SU-DHL-6 (cell line): ENCODE data around the gene CFAP300.

ENCODE experiments used
- H2AFZ ChIP-seq: fragments of 200-600 bp; sonication (generic); 2 replicates; pipeline ENCODE4 v1.6.1; 2014; ENCODE audit warnings: low read depth, mild to moderate bottlenecking, moderate library complexity, mixed read lengths, antibody characterized with exemption, low read length; ENCODE audit not compliant: severe bottlenecking
- H3F3A ChIP-seq: fragments of 200-600 bp; shearing (Covaris generic); 2 replicates; pipeline ENCODE4 v1.6.0; 2016; ENCODE audit warnings: antibody characterized with exemption, mild to moderate bottlenecking; ENCODE audit not compliant: insufficient read depth
- H3K27ac ChIP-seq: fragments of 200-600 bp; sonication (generic); 2 replicates; pipeline ENCODE4 v1.5.1; 2016; ENCODE audit warnings: low read depth, mild to moderate bottlenecking, low read length, moderate library complexity, mixed read lengths
- H3K27me3 ChIP-seq: fragments of 200-600 bp; sonication (generic), shearing (Covaris generic); 2 replicates; pipeline ENCODE4 v1.6.0; 2014; ENCODE audit warnings: mild to moderate bottlenecking, low read length
- H3K36me3 ChIP-seq: fragments of 200-600 bp; sonication (generic); 2 replicates; pipeline ENCODE4 v1.6.1; 2014; ENCODE audit warnings: mild to moderate bottlenecking, low read length, mixed read lengths
- H3K4me2 ChIP-seq: fragments of 300-600, 200-600 bp; shearing (Covaris generic), sonication (generic); 2 replicates; pipeline ENCODE4 v1.6.0; 2014; ENCODE audit warnings: low read length, low read depth, mild to moderate bottlenecking; ENCODE audit not compliant: poor library complexity, severe bottlenecking
- H3K4me3 ChIP-seq: fragments of 200-600 bp; sonication (generic); 2 replicates; pipeline ENCODE4 v1.5.1; 2014; ENCODE audit warnings: antibody characterized with exemption, low read length, mild to moderate bottlenecking, mixed read lengths; ENCODE audit not compliant: insufficient read depth, poor library complexity, severe bottlenecking
- H3K79me2 ChIP-seq: fragments of 200-600 bp; sonication (generic); 2 replicates; pipeline ENCODE4 v1.6.1; 2014; ENCODE audit warnings: mild to moderate bottlenecking, low read length, moderate library complexity; ENCODE audit not compliant: insufficient read depth
- H3K9ac ChIP-seq: fragments of 200-600 bp; sonication (generic); 2 replicates; pipeline ENCODE4 v1.7.0; 2014; ENCODE audit warnings: mild to moderate bottlenecking, low read length
- H3K9me2 ChIP-seq: fragments of 200-600 bp; sonication (generic); replicated peaks from 2 replicates; pipeline ENCODE4 v1.6.1; 2014; ENCODE audit warnings: low read length; ENCODE audit not compliant: insufficient read depth
- H3K9me3 ChIP-seq: fragments of 200-600 bp; sonication (generic); 2 replicates; pipeline ENCODE4 v1.6.1; 2014; ENCODE audit warnings: low read length, mixed read lengths; ENCODE audit not compliant: insufficient read depth
- H4K20me1 ChIP-seq: fragments of 200-600 bp; sonication (generic); 2 replicates; pipeline ENCODE4 v1.6.1; 2014; ENCODE audit warnings: low read depth, mild to moderate bottlenecking, antibody characterized with exemption, low read length, moderate library complexity, mixed read lengths
- EZH2phosphoT487 ChIP-seq: fragments of 200-600 bp; sonication (generic), shearing (Covaris generic); conservative IDR thresholded peaks from 2 replicates; pipeline ENCODE4 v1.6.1; 2018; ENCODE audit warnings: mild to moderate bottlenecking, antibody characterized with exemption, low read length, moderate library complexity, mixed read lengths
- TF ChIP-seq, protein P1 (sequence below): fragments of 200-600 bp; sonication (generic); IDR thresholded peaks from one replicate; pipeline ENCODE4 v1.5.1; 2017; ENCODE audit warnings: antibody characterized with exemption, mild to moderate bottlenecking, low read length, moderate library complexity; ENCODE audit not compliant: insufficient read depth, poor library complexity, severe bottlenecking

The CFAP300 gene

GRCh38 chr11:102047305-102047924 lies at the start of gene CFAP300:
TSS of gene CFAP300 (plus strand) at chr11:102047437. CDS start at chr11:102047471, 34 bp downstream.
- Histone ChIP-seq H3K27ac (no peak within 1 kb of the TSS), H3K9me3 (no peaks in the 10 kb centered on the region), H3K4me3 (no peak within 1 kb of the TSS), H3K9me2 (no peaks in the 10 kb centered on the region), H3K36me3 (no peaks in the 10 kb centered on the region), H3F3A (no peaks in the 10 kb centered on the region), H3K4me2 (no peak within 1 kb of the TSS), H3K79me2 (no peaks in the 10 kb centered on the region), H3K9ac (no peak within 1 kb of the TSS), H2AFZ (no peak within 1 kb of the TSS), H3K27me3 (no peaks in the 10 kb centered on the region), H4K20me1 (no peaks in the 10 kb centered on the region)
- TF ChIP-seq, protein P1, sequence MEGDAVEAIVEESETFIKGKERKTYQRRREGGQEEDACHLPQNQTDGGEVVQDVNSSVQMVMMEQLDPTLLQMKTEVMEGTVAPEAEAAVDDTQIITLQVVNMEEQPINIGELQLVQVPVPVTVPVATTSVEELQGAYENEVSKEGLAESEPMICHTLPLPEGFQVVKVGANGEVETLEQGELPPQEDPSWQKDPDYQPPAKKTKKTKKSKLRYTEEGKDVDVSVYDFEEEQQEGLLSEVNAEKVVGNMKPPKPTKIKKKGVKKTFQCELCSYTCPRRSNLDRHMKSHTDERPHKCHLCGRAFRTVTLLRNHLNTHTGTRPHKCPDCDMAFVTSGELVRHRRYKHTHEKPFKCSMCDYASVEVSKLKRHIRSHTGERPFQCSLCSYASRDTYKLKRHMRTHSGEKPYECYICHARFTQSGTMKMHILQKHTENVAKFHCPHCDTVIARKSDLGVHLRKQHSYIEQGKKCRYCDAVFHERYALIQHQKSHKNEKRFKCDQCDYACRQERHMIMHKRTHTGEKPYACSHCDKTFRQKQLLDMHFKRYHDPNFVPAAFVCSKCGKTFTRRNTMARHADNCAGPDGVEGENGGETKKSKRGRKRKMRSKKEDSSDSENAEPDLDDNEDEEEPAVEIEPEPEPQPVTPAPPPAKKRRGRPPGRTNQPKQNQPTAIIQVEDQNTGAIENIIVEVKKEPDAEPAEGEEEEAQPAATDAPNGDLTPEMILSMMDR: no peak
- no peak for TF ChIP-seq EZH2phosphoT487

- H3K27ac ChIP-seq: no peak overlapping the region
- no peaks in the 10 kb centered on the region for H3K9me2 ChIP-seq
- H4K20me1 ChIP-seq: no peaks in the 10 kb centered on the region
- H3K79me2 ChIP-seq: no peaks in the 10 kb centered on the region
- H2AFZ ChIP-seq: no peak overlapping the region
- TF ChIP-seq, protein P1: no peak
- TF ChIP-seq EZH2phosphoT487: no peak
- H3K36me3 ChIP-seq: no peaks in the 10 kb centered on the region
- H3K9me3 ChIP-seq: no peaks in the 10 kb centered on the region
- H3K4me3 ChIP-seq: no peak overlapping the region
- no peak overlapping the region for H3K9ac ChIP-seq
- no peak overlapping the region for H3K4me2 ChIP-seq
- H3F3A ChIP-seq: no peaks in the 10 kb centered on the region
- no peaks in the 10 kb centered on the region for H3K27me3 ChIP-seq
These were observed 45.4 kb upstream of the CFAP300 start for GRCh38 chr11:102001657-102002338.

- Histone ChIP-seq H3K9me2 (no peaks in the 10 kb centered on the region), H3K9ac (no peak overlapping the region), H2AFZ (no peak overlapping the region), H3K36me3 (no peaks in the 10 kb centered on the region), H3K27ac (no peak overlapping the region), H3K27me3 (no peaks in the 10 kb centered on the region), H3K79me2 (no peaks in the 10 kb centered on the region), H3F3A (no peaks in the 10 kb centered on the region), H3K4me2 (no peak overlapping the region), H3K9me3 (no peaks in the 10 kb centered on the region), H4K20me1 (no peaks in the 10 kb centered on the region), H3K4me3 (no peak overlapping the region)
- no peak for TF ChIP-seq EZH2phosphoT487
- TF ChIP-seq, protein P1: no peak
These were observed 43.0 kb upstream of the CFAP300 start for GRCh38 chr11:102004220-102004619.
